Adrenal gland (tissue), 5 donors: Measurements from ENCODE around the gene PTTG1IP.

Experiments
- POLR2A ChIP-seq, 2 donors: fragments of 450-650 bp; IDR thresholded peaks; one replicate each; pipeline ENCODE4 v1.6.1; 2017; ENCODE audit warnings: antibody characterized with exemption in 2 of 2, mild to moderate bottlenecking in 2 of 2, moderate library complexity in 1 of 2
- TF ChIP-seq, protein P1 (sequence below), 6 experiments: fragments of 450-650 bp in 4 of 6; fragments of 200-600 bp in 2 of 6; sonication (generic) in 1 of 6; IDR thresholded peaks; 1 replicate in 5 of 6; 2 replicates in 1 of 6; pipeline versions ENCODE4 v1.5.1 to v1.8.0; 2016 to 2021; ENCODE audit warnings: antibody characterized with exemption in 6 of 6, mild to moderate bottlenecking in 2 of 6, moderate library complexity in 1 of 6
- donor health status: DM: no; HTN: no; CAD: no.

GRCh38 chr21:44884097-44884496, 10.6 kb upstream of the PTTG1IP start:
- TF ChIP-seq POLR2A (IDR thresholded peaks at IDR 0.05): no peak
- TF ChIP-seq, protein P1, sequence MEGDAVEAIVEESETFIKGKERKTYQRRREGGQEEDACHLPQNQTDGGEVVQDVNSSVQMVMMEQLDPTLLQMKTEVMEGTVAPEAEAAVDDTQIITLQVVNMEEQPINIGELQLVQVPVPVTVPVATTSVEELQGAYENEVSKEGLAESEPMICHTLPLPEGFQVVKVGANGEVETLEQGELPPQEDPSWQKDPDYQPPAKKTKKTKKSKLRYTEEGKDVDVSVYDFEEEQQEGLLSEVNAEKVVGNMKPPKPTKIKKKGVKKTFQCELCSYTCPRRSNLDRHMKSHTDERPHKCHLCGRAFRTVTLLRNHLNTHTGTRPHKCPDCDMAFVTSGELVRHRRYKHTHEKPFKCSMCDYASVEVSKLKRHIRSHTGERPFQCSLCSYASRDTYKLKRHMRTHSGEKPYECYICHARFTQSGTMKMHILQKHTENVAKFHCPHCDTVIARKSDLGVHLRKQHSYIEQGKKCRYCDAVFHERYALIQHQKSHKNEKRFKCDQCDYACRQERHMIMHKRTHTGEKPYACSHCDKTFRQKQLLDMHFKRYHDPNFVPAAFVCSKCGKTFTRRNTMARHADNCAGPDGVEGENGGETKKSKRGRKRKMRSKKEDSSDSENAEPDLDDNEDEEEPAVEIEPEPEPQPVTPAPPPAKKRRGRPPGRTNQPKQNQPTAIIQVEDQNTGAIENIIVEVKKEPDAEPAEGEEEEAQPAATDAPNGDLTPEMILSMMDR (IDR thresholded peaks at IDR 0.05): no peak
